Measurements from ENCODE around the gene GPR17. TPM values are rescaled to one million over a fixed set of nuclear protein-coding genes. Genes with fewer than 3 reads are reported as not detected.

The GPR17 gene
- total RNA-seq, 1 experiment from 2014 or later = not detected

GRCh38 chr2:127636248-127637235 is 9.4 kb upstream of the GPR17 start:
- Histone ChIP-seq H3K27ac (peak overlapping the region; percentile 87), H3K27me3 (replicated peaks) (no peaks in the 10 kb centered on the region), H3K4me3 (no peak overlapping the region), H3K4me1 (replicated peaks) (peaks cover 20% of the 10 kb centered on the region), H3K9me3 (replicated peaks) (no peaks in the 10 kb centered on the region), H3K36me3 (peaks cover 6% of the 10 kb centered on the region; the same call in 1 of the 2 replicates)
- no peak for DNase-seq (ENCODE audit: low read depth in 1 of 2, low spot score in 2 of 2)

GRCh38 chr2:127637236-127637630 is 8.7 kb upstream of the GPR17 start:
- Histone ChIP-seq H3K4me1 (replicated peaks) (peaks cover 20% of the 10 kb centered on the region), H3K36me3 (peaks cover 6% of the 10 kb centered on the region; the same call in 1 of the 2 replicates), H3K27ac (peak overlapping the region; percentile 87), H3K27me3 (replicated peaks) (no peaks in the 10 kb centered on the region), H3K4me3 (no peak overlapping the region), H3K9me3 (replicated peaks) (no peaks in the 10 kb centered on the region)
- DNase-seq (ENCODE audit: low read depth in 1 of 2, low spot score in 2 of 2) = no peak

GRCh38 chr2:127637725-127638252 is 8.2 kb upstream of the GPR17 start:
- Histone ChIP-seq H3K27ac (peak overlapping the region; percentile 87), H3K36me3 (peaks cover 6% of the 10 kb centered on the region; the same call in 1 of the 2 replicates), H3K9me3 (replicated peaks) (no peaks in the 10 kb centered on the region), H3K27me3 (replicated peaks) (no peaks in the 10 kb centered on the region), H3K4me1 (replicated peaks) (peaks cover 20% of the 10 kb centered on the region), H3K4me3 (no peak overlapping the region)
- peak; percentile 90 to 93 for DNase-seq (ENCODE audit: low read depth in 1 of 2, low spot score in 2 of 2)

GRCh38 chr2:127638361-127639110 is 7.4 kb upstream of the GPR17 start:
- peak in 1 of 2 experiments; percentile 67 for DNase-seq (ENCODE audit: low read depth in 1 of 2, low spot score in 2 of 2)
- Histone ChIP-seq H3K36me3 (peaks cover 6% of the 10 kb centered on the region; the same call in 1 of the 2 replicates), H3K9me3 (replicated peaks) (no peaks in the 10 kb centered on the region), H3K27ac (peak overlapping the region; percentile 87), H3K4me3 (no peak overlapping the region), H3K27me3 (replicated peaks) (no peaks in the 10 kb centered on the region), H3K4me1 (replicated peaks) (peaks cover 20% of the 10 kb centered on the region)

- Histone ChIP-seq H3K4me1 (replicated peaks) (peaks cover 20% of the 10 kb centered on the region), H3K27ac (no peak overlapping the region), H3K27me3 (replicated peaks) (no peaks in the 10 kb centered on the region), H3K4me3 (no peak overlapping the region), H3K9me3 (replicated peaks) (no peaks in the 10 kb centered on the region), H3K36me3 (peaks cover 6% of the 10 kb centered on the region; the same call in 1 of the 2 replicates)
- no peak for DNase-seq (ENCODE audit: low read depth in 1 of 2, low spot score in 2 of 2)
Observed at GRCh38 chr2:127639111-127639474, 6.9 kb upstream of the GPR17 start.

GRCh38 chr2:127640082-127641072 is 5.6 kb upstream of the GPR17 start:
- Histone ChIP-seq H3K4me3 (no peak overlapping the region), H3K9me3 (replicated peaks) (no peaks in the 10 kb centered on the region), H3K4me1 (replicated peaks) (peaks cover 20% of the 10 kb centered on the region), H3K27me3 (replicated peaks) (no peaks in the 10 kb centered on the region), H3K27ac (no peak overlapping the region), H3K36me3 (peaks cover 6% of the 10 kb centered on the region; the same call in 1 of the 2 replicates)
- no peak for DNase-seq (ENCODE audit: low read depth in 1 of 2, low spot score in 2 of 2)

- H3K4me3 ChIP-seq = no peak overlapping the region
- peaks cover 20% of the 10 kb centered on the region for H3K4me1 ChIP-seq (replicated peaks)
- H3K36me3 ChIP-seq = peaks cover 4% of the 10 kb centered on the region; the same call in 1 of the 2 replicates
- H3K27ac ChIP-seq = no peak overlapping the region
- no peaks in the 10 kb centered on the region for H3K9me3 ChIP-seq (replicated peaks)
- no peaks in the 10 kb centered on the region for H3K27me3 ChIP-seq (replicated peaks)
- DNase-seq (ENCODE audit: low read depth in 1 of 2, low spot score in 2 of 2) = no peak
Observed at GRCh38 chr2:127641133-127641532, 4.8 kb upstream of the GPR17 start.

GRCh38 chr2:127641846-127642507 is 4.0 kb upstream of the GPR17 start:
- Histone ChIP-seq H3K36me3 (peaks cover 4% of the 10 kb centered on the region; the same call in 1 of the 2 replicates), H3K27me3 (replicated peaks) (no peaks in the 10 kb centered on the region), H3K9me3 (replicated peaks) (no peaks in the 10 kb centered on the region), H3K4me1 (replicated peaks) (peaks cover 26% of the 10 kb centered on the region), H3K27ac (no peak overlapping the region), H3K4me3 (no peak overlapping the region)
- DNase-seq (ENCODE audit: low read depth in 1 of 2, low spot score in 2 of 2) = no peak

- H3K27ac ChIP-seq = no peak overlapping the region
- H3K27me3 ChIP-seq (replicated peaks) = no peaks in the 10 kb centered on the region
Observed at GRCh38 chr2:127642706-127643438, 3.1 kb upstream of the GPR17 start.

GRCh38 chr2:127643439-127644065 is 2.4 kb upstream of the GPR17 start:
- Histone ChIP-seq H3K27me3 (replicated peaks) (no peaks in the 10 kb centered on the region), H3K4me3 (no peak overlapping the region), H3K36me3 (peaks cover 2% of the 10 kb centered on the region; the same call in 1 of the 2 replicates), H3K27ac (no peak overlapping the region), H3K4me1 (replicated peaks) (peaks cover 24% of the 10 kb centered on the region), H3K9me3 (replicated peaks) (no peaks in the 10 kb centered on the region)
- no peak for DNase-seq (ENCODE audit: low read depth in 1 of 2, low spot score in 2 of 2)

More at GRCh38 chr2:127642706-127643438, 3.1 kb upstream of the GPR17 start:
- Histone ChIP-seq H3K36me3 (peaks cover 4% of the 10 kb centered on the region; the same call in 1 of the 2 replicates), H3K4me3 (no peak overlapping the region), H3K9me3 (replicated peaks) (no peaks in the 10 kb centered on the region), H3K4me1 (replicated peaks) (peaks cover 24% of the 10 kb centered on the region)
- DNase-seq (ENCODE audit: low read depth in 1 of 2, low spot score in 2 of 2) = no peak
